Measurements from ENCODE around the gene ZMAT5. TPM values are rescaled to one million over a fixed set of nuclear protein-coding genes. Genes with fewer than 3 reads are reported as not detected.

ZMAT5 gene
- polyA plus RNA-seq, 1 donor (not counting 4 experiments of a cell fraction or from before 2014, with no cell fraction given): 11.1 TPM

- Histone ChIP-seq H3K9ac (ENCODE audit: control insufficient read depth, extremely low read depth, insufficient read depth, low read length) (no peak overlapping the region), H4K20me1 (ENCODE audit: control insufficient read depth, extremely low read depth, insufficient read depth, low read length) (no peaks in the 10 kb centered on the region), H3K36me3 (ENCODE audit: control insufficient read depth in 2 of 2, extremely low read depth in 1 of 2, insufficient read depth in 2 of 2, low read length in 2 of 2) (peaks cover 0 to 5% of the 10 kb centered on the region in 2 experiments), H3K4me2 (ENCODE audit: control insufficient read depth, extremely low read depth, insufficient read depth, low read depth, low read length) (no peak overlapping the region), H3K27me3 (ENCODE audit: control insufficient read depth, extremely low read depth, insufficient read depth, low read length) (no peaks in the 10 kb centered on the region), H3K9me3 (ENCODE audit: control insufficient read depth, low read depth, low read length) (no peaks in the 10 kb centered on the region), H3K9me1 (ENCODE audit: control insufficient read depth, extremely low read depth, insufficient read depth, low read length) (no peaks in the 10 kb centered on the region), H3K4me3 (ENCODE audit: control insufficient read depth in 2 of 3, extremely low read depth in 1 of 3, insufficient read depth in 2 of 3, low read depth in 1 of 3, low read length in 3 of 3) (no peak overlapping the region), H3K27ac (ENCODE audit: control insufficient read depth, insufficient read depth, low read length) (no peak overlapping the region), H2AFZ (ENCODE audit: control insufficient read depth, low read length) (no peak overlapping the region), H3K4me1 (ENCODE audit: control insufficient read depth, extremely low read depth, insufficient read depth, low read length) (peaks cover 5% of the 10 kb centered on the region), H3K79me2 (ENCODE audit: control insufficient read depth, insufficient read depth, low read length) (no peaks in the 10 kb centered on the region)
- FAIRE-seq: no peak
- dilution Hi-C loops (cut with MboI; ENCODE audit: extremely low pct_ligation_motif_present, low sequenced_read_pairs): no loop called here
- TF ChIP-seq EZH2 (IDR thresholded peaks at IDR 0.05; ENCODE audit: low read length) (no peak), CTCF (optimal IDR thresholded peaks at IDR 0.05 in 1 of 3, IDR thresholded peaks at IDR 0.05 in 1 of 3, conservative IDR thresholded peaks at IDR 0.05 in 1 of 3; ENCODE audit: extremely low read depth in 1 of 3, insufficient read depth in 2 of 3, low read length in 3 of 3) (no peak)
- DNase-seq (ENCODE audit: low read depth, low spot score): no peak
These were observed 12.8 kb downstream of the ZMAT5 start for GRCh38 chr22:29753808-29754657.

GRCh38 chr22:29751669-29752068 lies 15.1 kb downstream of the ZMAT5 start:
- H3K4me3 ChIP-seq (ENCODE audit: control insufficient read depth in 2 of 3, extremely low read depth in 1 of 3, insufficient read depth in 2 of 3, low read depth in 1 of 3, low read length in 3 of 3): no peak overlapping the region
- DNase-seq (ENCODE audit: low read depth, low spot score) (no peak), FAIRE-seq (no peak)
- no peaks in the 10 kb centered on the region for H3K9me3 ChIP-seq (ENCODE audit: control insufficient read depth, low read depth, low read length)
- H3K4me1 ChIP-seq (ENCODE audit: control insufficient read depth, extremely low read depth, insufficient read depth, low read length): peaks cover 9% of the 10 kb centered on the region
- peaks cover 0 to 5% of the 10 kb centered on the region in 2 experiments for H3K36me3 ChIP-seq (ENCODE audit: control insufficient read depth in 2 of 2, extremely low read depth in 1 of 2, insufficient read depth in 2 of 2, low read length in 2 of 2)
- no peaks in the 10 kb centered on the region for H3K9me1 ChIP-seq (ENCODE audit: control insufficient read depth, extremely low read depth, insufficient read depth, low read length)
- no peaks in the 10 kb centered on the region for H3K27me3 ChIP-seq (ENCODE audit: control insufficient read depth, extremely low read depth, insufficient read depth, low read length)
- dilution Hi-C loops (cut with MboI; ENCODE audit: extremely low pct_ligation_motif_present, low sequenced_read_pairs): no loop called here
- H3K9ac ChIP-seq (ENCODE audit: control insufficient read depth, extremely low read depth, insufficient read depth, low read length): no peak overlapping the region
- no peak for TF ChIP-seq EZH2 (IDR thresholded peaks at IDR 0.05; ENCODE audit: low read length)
- no peak for TF ChIP-seq CTCF (optimal IDR thresholded peaks at IDR 0.05 in 1 of 3, IDR thresholded peaks at IDR 0.05 in 1 of 3, conservative IDR thresholded peaks at IDR 0.05 in 1 of 3; ENCODE audit: extremely low read depth in 1 of 3, insufficient read depth in 2 of 3, low read length in 3 of 3)
- H4K20me1 ChIP-seq (ENCODE audit: control insufficient read depth, extremely low read depth, insufficient read depth, low read length): no peaks in the 10 kb centered on the region
- no peak overlapping the region for H2AFZ ChIP-seq (ENCODE audit: control insufficient read depth, low read length)
- H3K4me2 ChIP-seq (ENCODE audit: control insufficient read depth, extremely low read depth, insufficient read depth, low read depth, low read length): no peak overlapping the region
- no peaks in the 10 kb centered on the region for H3K79me2 ChIP-seq (ENCODE audit: control insufficient read depth, insufficient read depth, low read length)
- no peak overlapping the region for H3K27ac ChIP-seq (ENCODE audit: control insufficient read depth, insufficient read depth, low read length)
